ENCODE results near the gene SRP19. TPM values are rescaled to one million over a fixed set of nuclear protein-coding genes. Genes with fewer than 3 reads are reported as not detected.

Gene SRP19
- total RNA-seq, 1 experiment from 2014 or later = 65.5 TPM

DNA sequence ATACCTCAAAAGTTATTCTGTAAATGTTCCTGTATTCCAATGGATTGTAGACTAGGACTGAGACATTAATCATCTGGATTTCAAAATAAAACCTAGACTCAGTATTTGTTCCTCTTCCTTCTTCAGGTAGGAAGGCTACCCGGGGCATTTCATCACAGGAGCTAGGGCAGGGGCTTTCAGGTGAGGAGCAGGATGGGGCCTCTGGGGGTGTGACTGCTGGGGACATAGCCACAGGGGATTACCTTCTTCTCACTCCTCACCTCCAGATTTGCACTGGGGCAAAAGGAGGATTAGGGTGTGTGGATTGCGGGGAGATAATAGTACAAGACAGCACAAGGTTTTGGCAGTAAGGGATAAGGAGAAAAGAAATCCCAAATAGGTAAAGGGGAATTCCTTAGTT, 37.9 kb upstream of the SRP19 start:
- Mint-ChIP-seq H3K4me1 (ENCODE audit: low read depth, unreplicated experiment) (no peaks in the 10 kb centered on the region), H3K9me3 (ENCODE audit: low read depth, unreplicated experiment) (peaks cover 6% of the 10 kb centered on the region), H3K27me3 (ENCODE audit: unreplicated experiment) (no peaks in the 10 kb centered on the region), H3K36me3 (ENCODE audit: insufficient read depth, unreplicated experiment) (peaks cover 15% of the 10 kb centered on the region), H3K27ac (ENCODE audit: unreplicated experiment) (no peak overlapping the region), H3K4me3 (ENCODE audit: low read depth, unreplicated experiment) (no peak overlapping the region)
- no TSS peak for BruUV-seq (replicated peaks)
- TF ChIP-seq, protein P1, sequence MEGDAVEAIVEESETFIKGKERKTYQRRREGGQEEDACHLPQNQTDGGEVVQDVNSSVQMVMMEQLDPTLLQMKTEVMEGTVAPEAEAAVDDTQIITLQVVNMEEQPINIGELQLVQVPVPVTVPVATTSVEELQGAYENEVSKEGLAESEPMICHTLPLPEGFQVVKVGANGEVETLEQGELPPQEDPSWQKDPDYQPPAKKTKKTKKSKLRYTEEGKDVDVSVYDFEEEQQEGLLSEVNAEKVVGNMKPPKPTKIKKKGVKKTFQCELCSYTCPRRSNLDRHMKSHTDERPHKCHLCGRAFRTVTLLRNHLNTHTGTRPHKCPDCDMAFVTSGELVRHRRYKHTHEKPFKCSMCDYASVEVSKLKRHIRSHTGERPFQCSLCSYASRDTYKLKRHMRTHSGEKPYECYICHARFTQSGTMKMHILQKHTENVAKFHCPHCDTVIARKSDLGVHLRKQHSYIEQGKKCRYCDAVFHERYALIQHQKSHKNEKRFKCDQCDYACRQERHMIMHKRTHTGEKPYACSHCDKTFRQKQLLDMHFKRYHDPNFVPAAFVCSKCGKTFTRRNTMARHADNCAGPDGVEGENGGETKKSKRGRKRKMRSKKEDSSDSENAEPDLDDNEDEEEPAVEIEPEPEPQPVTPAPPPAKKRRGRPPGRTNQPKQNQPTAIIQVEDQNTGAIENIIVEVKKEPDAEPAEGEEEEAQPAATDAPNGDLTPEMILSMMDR (IDR thresholded peaks at IDR 0.05; ENCODE audit: unreplicated experiment) = no peak
- CTCF ChIA-PET = no interaction called here
- no peak for DNase-seq
- intact Hi-C loops (cut with micrococcal nuclease; ENCODE audit: unreplicated experiment) = no loop called here

DNA sequence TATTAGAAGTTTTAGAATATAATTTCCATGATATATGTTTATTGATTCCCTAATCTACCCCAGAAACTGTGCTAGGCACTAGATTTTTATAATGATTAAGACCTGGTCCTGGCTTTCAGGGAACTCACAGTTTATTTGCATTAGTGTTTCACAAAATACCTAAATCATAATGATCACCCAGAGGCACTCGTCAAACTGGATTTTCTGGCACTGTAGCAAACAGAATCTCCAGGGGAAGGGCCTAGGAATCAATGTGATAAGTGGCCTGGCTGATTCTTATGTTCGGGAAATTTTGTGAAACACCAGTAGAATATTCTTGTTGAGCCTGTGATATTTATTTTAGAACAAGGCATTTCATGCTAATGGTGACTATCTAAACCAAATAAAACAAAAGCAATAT, 37.4 kb upstream of the SRP19 start:
- TF ChIP-seq, protein P1 (IDR thresholded peaks at IDR 0.05; ENCODE audit: unreplicated experiment) = no peak
- no peaks in the 10 kb centered on the region for H3K4me1 Mint-ChIP-seq (ENCODE audit: low read depth, unreplicated experiment)
- CTCF ChIA-PET = no interaction called here
- peaks cover 6% of the 10 kb centered on the region for H3K9me3 Mint-ChIP-seq (ENCODE audit: low read depth, unreplicated experiment)
- H3K27me3 Mint-ChIP-seq (ENCODE audit: unreplicated experiment) = no peaks in the 10 kb centered on the region
- peak; percentile 23 for DNase-seq
- no TSS peak for BruUV-seq (replicated peaks)
- intact Hi-C loops (cut with micrococcal nuclease; ENCODE audit: unreplicated experiment) = no loop called here
- H3K36me3 Mint-ChIP-seq (ENCODE audit: insufficient read depth, unreplicated experiment) = peaks cover 20% of the 10 kb centered on the region
- H3K4me3 Mint-ChIP-seq (ENCODE audit: low read depth, unreplicated experiment) = no peak overlapping the region
- H3K27ac Mint-ChIP-seq (ENCODE audit: unreplicated experiment) = no peak overlapping the region

DNA sequence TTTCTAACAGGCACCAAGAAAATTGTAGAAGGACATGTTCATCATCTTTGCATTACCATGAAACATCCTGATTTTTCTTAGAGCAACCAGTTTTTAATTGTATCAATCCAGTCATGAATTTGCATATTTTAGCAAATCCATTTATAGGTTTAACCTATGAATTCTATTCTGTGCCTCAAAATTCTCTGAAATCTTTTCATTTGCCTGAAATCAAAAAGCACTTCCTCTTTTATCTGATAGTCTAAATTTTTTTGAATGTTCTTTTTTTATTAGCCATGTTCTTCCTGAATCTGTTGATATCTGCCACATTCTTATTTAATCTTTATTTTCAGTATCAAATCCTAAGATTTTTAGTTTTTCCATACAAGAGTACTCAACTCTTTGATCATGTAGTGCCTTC, 36.9 kb upstream of the SRP19 start:
- Mint-ChIP-seq H3K27ac (ENCODE audit: unreplicated experiment) (no peak overlapping the region), H3K4me1 (ENCODE audit: low read depth, unreplicated experiment) (no peaks in the 10 kb centered on the region)

DNA sequence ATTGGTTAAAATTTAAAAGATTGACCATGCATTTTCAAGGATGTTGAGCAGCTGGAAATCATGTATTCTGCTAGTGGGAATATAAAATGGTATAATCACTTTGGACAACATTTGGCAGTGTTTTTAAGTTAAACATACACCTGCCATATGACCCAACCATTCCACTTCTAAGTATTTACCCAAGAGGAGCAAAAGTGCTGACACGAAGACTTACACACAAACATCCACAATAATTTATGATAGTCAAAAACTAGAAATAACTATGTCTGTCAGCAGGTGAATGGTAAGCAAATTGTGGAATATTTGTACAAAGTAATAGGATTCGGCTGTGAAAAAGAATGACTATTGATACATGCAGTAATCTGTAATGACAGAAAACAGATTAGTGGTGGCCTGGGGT, 30.7 kb upstream of the SRP19 start:
- intact Hi-C loops (cut with micrococcal nuclease; ENCODE audit: unreplicated experiment) = no loop called here
- Mint-ChIP-seq H3K4me3 (ENCODE audit: low read depth, unreplicated experiment) (no peak overlapping the region), H3K4me1 (ENCODE audit: low read depth, unreplicated experiment) (no peaks in the 10 kb centered on the region), H3K27ac (ENCODE audit: unreplicated experiment) (no peak overlapping the region), H3K9me3 (ENCODE audit: low read depth, unreplicated experiment) (no peaks in the 10 kb centered on the region), H3K36me3 (ENCODE audit: insufficient read depth, unreplicated experiment) (peaks cover 10% of the 10 kb centered on the region), H3K27me3 (ENCODE audit: unreplicated experiment) (no peaks in the 10 kb centered on the region)
- no peak for DNase-seq
- CTCF ChIA-PET = no interaction called here
- BruUV-seq (replicated peaks) = no TSS peak
- TF ChIP-seq, protein P1 (IDR thresholded peaks at IDR 0.05; ENCODE audit: unreplicated experiment) = no peak

More for the DNA sequence above, 36.9 kb upstream of the SRP19 start:
- TF ChIP-seq, protein P1 (IDR thresholded peaks at IDR 0.05; ENCODE audit: unreplicated experiment) = no peak
- Mint-ChIP-seq H3K9me3 (ENCODE audit: low read depth, unreplicated experiment) (peaks cover 6% of the 10 kb centered on the region), H3K27me3 (ENCODE audit: unreplicated experiment) (no peaks in the 10 kb centered on the region), H3K4me3 (ENCODE audit: low read depth, unreplicated experiment) (no peak overlapping the region), H3K36me3 (ENCODE audit: insufficient read depth, unreplicated experiment) (peaks cover 20% of the 10 kb centered on the region)
- BruUV-seq (replicated peaks) = no TSS peak
- CTCF ChIA-PET = no interaction called here
- intact Hi-C loops (cut with micrococcal nuclease; ENCODE audit: unreplicated experiment) = no loop called here
- no peak for DNase-seq
